ENCODE measurements around the gene HERPUD2.
"Not testable (repeated sequence)": the region's sequence is repeated elsewhere in the genome, so short reads cannot be mapped to it uniquely, and the experiment has no call there.

Gene HERPUD2

DNA sequence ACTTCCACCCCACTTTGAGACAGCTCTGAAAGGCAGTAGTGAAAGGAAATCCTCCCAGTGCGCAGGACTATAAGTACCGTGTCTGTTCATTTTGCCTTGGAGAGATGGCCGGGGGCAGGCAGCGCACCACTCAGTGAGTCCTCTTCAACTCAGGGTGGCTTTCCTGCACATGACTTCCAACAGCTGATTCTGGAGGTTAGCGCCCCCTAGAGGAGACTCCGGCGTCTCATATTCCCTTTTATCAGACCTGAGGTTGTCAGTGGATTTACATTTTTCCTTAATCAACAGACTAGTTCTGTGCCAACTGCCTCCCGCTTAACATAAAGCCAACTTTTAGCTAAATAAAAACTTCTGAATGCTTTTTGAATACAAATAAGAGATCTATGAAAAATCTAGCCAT is 101.0 kb downstream of the HERPUD2 start:
- ChIA-PET CTCF (interaction anchor here (0.7 to 1.4 kb wide), 3 partner anchors 11 to 14 kb away, joined by 3 to 4 read pairs (median 4); no protein-coding TSS in a partner anchor), POLR2A (no interaction called here)
- TF ChIP-seq ZNF384 (IDR thresholded peaks at IDR 0.05) (no peak), FOXK2 (IDR thresholded peaks at IDR 0.05) (no peak), TARDBP (IDR thresholded peaks at IDR 0.05) (no peak), LEF1 (IDR thresholded peaks at IDR 0.05; ENCODE audit: borderline replicate concordance) (no peak), SUZ12 (IDR thresholded peaks at IDR 0.05) (no peak), PKNOX1 (IDR thresholded peaks at IDR 0.05) (no peak), FOXA1 (IDR thresholded peaks at IDR 0.05) (no peak), ARNT (IDR thresholded peaks at IDR 0.05) (no peak), BHLHE40 (IDR thresholded peaks at IDR 0.05; ENCODE audit: borderline replicate concordance) (no peak), HDGF (IDR thresholded peaks at IDR 0.05; ENCODE audit: borderline replicate concordance) (no peak), SP1 (IDR thresholded peaks at IDR 0.05) (no peak), FOXM1 (IDR thresholded peaks at IDR 0.05; ENCODE audit: borderline replicate concordance) (no peak), ELF4 (IDR thresholded peaks at IDR 0.05) (no peak), CTBP1 (IDR thresholded peaks at IDR 0.05; ENCODE audit: borderline replicate concordance) (no peak), NFRKB (IDR thresholded peaks at IDR 0.05) (no peak), L3MBTL2 (conservative IDR thresholded peaks at IDR 0.05) (no peak)
- peak; percentile 50 for DNase-seq (ENCODE audit: extremely low spot score)

GRCh38 chr7:35588647-35589046 is 106.3 kb downstream of the HERPUD2 start:
- TF ChIP-seq BHLHE40 (IDR thresholded peaks at IDR 0.05; ENCODE audit: borderline replicate concordance), result no peak
- TF ChIP-seq ZNF384 (IDR thresholded peaks at IDR 0.05), result no peak
- TF ChIP-seq CTBP1 (IDR thresholded peaks at IDR 0.05; ENCODE audit: borderline replicate concordance), result no peak
- TF ChIP-seq TARDBP (IDR thresholded peaks at IDR 0.05), result no peak
- TF ChIP-seq FOXA1 (IDR thresholded peaks at IDR 0.05), result no peak
- no peak for TF ChIP-seq SP1 (IDR thresholded peaks at IDR 0.05)
- ChIA-PET POLR2A (no interaction called here), CTCF (no interaction called here)
- DNase-seq (ENCODE audit: extremely low spot score), result no peak

- DNase-seq (ENCODE audit: extremely low spot score), result no peak
- TF ChIP-seq FOXM1 (IDR thresholded peaks at IDR 0.05; ENCODE audit: borderline replicate concordance) (no peak), ARNT (IDR thresholded peaks at IDR 0.05) (no peak), CTBP1 (IDR thresholded peaks at IDR 0.05; ENCODE audit: borderline replicate concordance) (no peak), L3MBTL2 (conservative IDR thresholded peaks at IDR 0.05) (no peak), ZNF384 (IDR thresholded peaks at IDR 0.05) (no peak), SP1 (IDR thresholded peaks at IDR 0.05) (no peak), PKNOX1 (IDR thresholded peaks at IDR 0.05) (no peak), LEF1 (IDR thresholded peaks at IDR 0.05; ENCODE audit: borderline replicate concordance) (no peak), ELF4 (IDR thresholded peaks at IDR 0.05) (no peak), FOXA1 (IDR thresholded peaks at IDR 0.05) (no peak), HDGF (IDR thresholded peaks at IDR 0.05; ENCODE audit: borderline replicate concordance) (no peak), SUZ12 (IDR thresholded peaks at IDR 0.05) (no peak), BHLHE40 (IDR thresholded peaks at IDR 0.05; ENCODE audit: borderline replicate concordance) (no peak), NFRKB (IDR thresholded peaks at IDR 0.05) (no peak), FOXK2 (IDR thresholded peaks at IDR 0.05) (no peak)
- ChIA-PET CTCF (interaction anchor here (0.5 kb wide), 1 partner anchor 485 kb away, joined by 3 read pairs; no protein-coding TSS in a partner anchor), POLR2A (no interaction called here)
Observed at GRCh38 chr7:35584990-35585389, 109.9 kb downstream of the HERPUD2 start.

DNA sequence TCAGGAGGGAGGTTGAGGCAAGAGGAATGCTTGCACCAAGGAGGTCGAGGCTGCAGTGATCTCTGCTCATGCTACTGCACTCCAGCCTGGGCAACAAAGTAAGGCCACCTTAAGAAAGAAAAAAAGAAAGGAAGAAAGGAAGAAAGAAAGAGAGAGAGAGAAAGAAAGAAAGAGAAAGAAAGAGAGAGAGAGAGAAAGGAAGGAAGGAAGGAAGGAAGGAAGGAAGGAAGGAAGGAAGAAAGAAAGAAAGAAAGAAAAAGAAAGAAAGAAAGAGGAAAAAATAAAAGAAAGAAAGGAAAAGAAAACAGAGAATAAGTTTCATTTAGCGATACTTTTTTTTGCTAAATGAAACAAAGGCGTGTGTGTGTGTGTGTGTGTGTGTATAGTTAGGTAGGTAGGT is 110.4 kb downstream of the HERPUD2 start:
- DNase-seq (ENCODE audit: extremely low spot score); POLR2A ChIA-PET: not testable (repeated sequence)
- CTCF ChIA-PET, result interaction anchor here (0.5 kb wide), 1 partner anchor 486 kb away, joined by 3 read pairs; no protein-coding TSS in a partner anchor

Data from HEK293T (cell line).